GM19099 (cell line): ENCODE measurements around the gene SLAMF9.

ENCODE experiments used
- POLR2A ChIP-seq: IDR thresholded peaks from 3 replicates; pipeline ENCODE4 v1.6.1; 2011; ENCODE audit warnings: low read depth; ENCODE audit not compliant: insufficient read length; ENCODE audit errors: extremely low read depth

SLAMF9 gene

DNA sequence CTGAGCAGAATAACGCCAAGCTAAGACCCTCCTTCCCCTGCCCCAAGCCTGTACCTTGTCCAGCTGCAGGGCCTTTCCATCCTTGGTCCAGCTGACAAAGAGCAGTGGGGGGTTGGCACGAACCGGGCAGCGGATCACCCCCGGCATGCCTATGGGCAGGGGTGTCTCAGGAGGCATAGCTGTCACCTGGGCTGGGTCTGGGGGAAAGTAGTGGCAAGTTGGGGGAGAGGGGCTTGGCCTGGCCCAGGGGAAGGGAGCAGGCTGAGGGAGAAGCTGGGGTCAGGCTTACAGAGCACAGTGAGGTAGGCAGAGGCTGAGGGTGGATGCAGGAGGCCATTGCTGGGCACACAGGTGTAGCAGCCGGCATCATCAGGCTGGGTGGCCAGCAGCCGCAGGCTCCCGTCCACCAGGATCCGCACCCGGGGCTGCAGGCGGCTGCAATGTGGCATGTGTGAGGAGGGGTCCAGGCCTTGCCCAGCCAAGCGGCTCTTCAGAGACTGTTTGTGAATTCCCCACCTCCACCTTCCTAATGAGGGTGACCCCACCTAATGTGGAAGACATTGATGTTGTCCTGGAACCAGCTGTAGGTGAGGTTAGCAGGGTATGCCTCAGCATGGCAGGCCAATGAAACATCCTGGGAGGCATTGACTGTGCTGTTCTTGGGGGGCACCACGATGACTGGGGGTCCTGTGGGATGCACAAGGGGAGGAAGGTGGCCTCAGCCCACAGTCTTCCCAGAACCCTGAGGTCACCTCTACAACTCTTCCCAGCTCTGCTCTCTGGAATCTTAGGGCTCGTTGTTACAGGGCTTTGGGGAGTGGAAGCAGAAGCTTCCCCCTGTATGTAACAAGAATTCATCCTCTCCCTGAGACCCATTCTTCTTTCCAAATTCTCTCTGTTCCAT lies 19.6 kb downstream of the SLAMF9 start:
- TF ChIP-seq POLR2A: no peak

- no peak for TF ChIP-seq POLR2A
These were observed 20.7 kb downstream of the SLAMF9 start for GRCh38 chr1:159933347-159933746.

DNA sequence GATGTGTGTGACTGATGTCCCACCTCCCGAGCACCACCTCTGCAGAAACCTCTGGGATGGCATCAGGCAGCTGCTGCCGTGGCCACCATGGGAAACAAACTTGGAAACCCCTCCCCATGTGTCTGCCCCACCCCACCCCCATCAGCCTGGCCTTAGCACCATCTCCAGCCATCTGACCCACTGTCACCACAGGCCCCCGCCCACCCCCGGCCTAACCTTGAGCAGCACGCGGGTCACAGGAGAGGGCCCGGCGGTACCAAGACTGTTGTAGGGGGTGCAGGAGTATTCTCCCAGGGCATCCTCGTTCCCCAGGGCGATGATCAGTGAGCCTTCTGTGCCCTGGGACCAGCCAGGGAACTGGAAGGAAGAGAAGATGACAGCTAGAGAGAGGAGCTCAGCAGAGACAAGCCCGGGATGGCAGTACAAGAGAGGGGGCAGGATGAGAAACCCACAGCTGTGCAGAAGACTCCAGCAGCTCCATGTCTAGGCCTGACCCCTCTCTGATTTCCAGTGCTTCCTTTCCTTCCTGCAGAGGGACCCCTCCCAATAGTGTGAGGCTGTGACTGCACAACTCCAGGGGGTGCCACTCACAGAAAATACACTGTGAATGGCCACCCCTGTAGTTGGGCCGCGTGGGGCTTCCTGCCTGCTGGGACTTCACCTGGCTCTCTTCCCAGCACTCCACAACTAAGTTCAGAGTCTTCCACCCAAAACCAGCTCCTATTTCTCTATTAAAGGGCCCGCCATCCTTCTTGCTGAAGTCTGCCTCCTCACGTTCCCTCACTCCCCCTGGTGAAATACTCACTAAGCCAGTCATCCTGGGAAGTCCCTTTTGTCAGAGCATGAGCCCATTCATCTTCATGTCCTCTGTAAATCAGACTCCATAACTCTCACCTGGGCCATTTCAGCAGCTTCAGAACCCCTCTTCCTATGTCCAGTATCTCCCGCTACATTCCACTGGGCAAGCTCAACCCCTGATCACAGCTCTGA lies 21.4 kb downstream of the SLAMF9 start:
- TF ChIP-seq POLR2A: no peak

DNA sequence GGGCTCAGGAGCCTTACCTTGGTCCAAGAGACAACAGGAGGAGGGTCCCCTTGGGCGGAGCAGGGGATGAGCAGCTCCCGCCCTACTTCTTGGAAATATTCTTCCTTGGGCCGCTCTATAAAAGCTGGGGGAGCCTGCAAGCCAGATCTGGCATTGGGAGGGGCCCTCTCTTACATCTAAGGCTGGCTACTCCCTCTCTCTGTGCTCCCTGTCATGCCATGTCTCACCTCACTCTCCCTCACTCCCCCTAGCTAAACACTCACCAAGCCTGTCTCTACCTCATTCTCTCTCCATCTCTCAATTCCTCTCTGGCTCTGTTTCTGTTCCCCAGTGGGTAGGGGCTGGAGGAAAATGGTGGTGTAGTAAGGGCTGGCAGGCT lies 22.3 kb downstream of the SLAMF9 start:
- no peak for TF ChIP-seq POLR2A

DNA sequence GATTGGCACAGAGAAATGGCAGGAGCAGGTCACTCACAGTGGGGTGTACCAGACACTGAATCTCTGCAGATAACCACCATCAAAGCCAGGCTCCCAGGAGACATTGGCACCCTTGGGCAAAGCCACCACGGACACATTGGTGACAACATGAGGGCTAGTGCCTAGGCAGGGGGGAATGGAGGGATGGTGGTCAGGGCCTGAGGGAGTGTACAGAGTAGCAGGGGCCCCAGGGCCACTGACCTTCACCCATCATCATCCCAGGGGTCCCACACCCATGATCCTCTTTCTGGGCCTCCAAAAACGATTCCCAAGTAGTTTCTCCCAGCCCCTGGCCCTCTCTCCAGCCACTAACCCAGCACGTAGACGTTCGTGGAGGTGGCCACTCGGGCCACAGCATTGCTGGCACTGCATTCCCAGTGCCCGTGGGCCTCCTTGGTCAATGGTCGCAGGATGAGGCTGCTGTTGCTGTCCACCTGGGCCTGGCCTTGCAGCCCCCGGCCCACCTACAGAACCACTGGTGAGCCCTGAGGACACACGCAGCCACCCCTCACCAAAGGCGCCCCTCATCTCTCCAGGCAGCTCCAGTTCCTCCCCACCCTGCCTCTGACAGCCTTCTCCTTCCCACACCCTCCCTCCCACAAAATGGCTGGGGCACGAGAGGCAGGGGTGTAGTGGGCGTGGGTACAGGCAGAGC lies 22.8 kb downstream of the SLAMF9 start:
- no peak for TF ChIP-seq POLR2A

DNA sequence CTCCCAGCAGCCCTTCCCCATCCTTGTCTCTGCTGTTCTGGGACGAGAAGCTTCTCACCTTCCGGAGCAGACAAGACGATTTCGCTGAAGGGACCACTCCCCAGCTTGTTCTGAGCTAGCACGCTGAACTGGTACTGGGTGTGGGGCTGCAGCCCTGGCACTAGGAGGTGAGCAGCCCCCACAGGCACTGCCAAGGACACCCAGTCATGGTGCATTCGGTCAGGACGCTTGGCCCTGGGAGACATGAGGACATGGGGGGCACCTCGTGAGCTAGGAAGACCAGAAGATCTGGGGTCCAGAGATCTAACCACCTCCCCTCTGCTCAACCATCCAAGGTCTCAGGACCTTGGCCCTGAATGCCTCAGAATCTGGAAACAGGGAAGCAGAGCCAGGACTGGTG lies 23.4 kb downstream of the SLAMF9 start:
- no peak for TF ChIP-seq POLR2A

DNA sequence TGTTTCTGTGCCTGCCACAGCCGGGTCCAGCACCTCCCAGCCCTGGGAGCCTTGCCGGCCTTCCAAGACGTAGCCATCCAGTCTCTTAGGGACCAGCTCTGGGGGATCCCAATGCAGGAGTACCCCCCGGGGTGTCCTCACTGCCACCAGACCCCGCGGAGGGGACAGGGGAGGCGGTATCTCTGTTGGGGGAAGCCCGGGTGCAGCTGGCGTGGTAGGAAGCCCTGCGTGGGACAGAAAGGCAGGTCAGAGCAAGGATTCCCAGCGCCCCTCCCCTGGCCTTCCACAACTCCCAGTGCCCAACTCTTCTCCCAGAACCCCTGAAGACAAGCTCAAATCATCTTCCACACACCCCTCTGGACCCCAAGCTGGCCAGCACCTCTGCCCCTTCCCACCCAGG lies 23.8 kb downstream of the SLAMF9 start:
- TF ChIP-seq POLR2A: no peak

DNA sequence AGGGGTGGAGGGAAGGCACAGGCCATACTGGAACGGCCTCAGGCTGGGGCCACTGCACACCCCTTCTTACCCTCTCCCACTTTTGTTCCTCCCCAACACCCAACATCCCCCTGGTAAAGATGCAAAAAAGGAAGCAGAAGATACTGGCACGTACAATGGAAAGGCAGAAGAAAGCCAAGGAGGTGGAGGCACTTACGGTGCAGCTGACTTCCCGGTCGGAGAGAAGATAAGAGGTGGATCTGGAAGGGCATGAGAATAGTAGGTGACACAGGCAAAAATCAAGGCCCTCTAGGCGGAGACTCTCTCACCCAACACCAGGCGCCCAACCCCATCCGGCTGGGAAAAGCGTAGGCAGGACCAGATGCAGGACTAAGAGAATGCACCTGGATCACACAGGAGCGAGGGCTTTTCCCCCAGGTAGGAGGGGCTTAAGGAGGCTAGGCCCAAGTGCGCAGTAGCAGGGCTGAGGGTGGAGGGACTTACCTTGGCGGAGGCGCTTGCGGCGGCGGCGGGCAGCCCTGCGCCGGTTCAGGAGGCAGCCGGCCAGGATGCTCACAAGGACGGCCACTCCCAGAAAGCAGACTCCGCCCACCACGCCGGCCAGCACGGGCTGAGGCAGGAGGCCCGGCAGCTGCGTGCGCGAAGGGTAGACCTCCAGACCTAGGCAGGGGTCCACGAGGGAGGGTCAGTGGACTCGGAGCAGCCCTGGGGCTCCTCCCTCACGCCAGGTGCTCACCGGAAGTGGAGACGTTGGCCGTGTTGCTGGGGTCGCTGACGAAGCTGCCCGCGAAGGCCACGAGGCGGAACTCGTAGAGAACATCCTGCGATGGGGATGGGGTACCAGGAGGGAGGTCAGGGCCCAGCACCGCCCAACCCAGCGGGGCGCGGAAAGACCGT lies 24.6 kb downstream of the SLAMF9 start:
- no peak for TF ChIP-seq POLR2A

DNA sequence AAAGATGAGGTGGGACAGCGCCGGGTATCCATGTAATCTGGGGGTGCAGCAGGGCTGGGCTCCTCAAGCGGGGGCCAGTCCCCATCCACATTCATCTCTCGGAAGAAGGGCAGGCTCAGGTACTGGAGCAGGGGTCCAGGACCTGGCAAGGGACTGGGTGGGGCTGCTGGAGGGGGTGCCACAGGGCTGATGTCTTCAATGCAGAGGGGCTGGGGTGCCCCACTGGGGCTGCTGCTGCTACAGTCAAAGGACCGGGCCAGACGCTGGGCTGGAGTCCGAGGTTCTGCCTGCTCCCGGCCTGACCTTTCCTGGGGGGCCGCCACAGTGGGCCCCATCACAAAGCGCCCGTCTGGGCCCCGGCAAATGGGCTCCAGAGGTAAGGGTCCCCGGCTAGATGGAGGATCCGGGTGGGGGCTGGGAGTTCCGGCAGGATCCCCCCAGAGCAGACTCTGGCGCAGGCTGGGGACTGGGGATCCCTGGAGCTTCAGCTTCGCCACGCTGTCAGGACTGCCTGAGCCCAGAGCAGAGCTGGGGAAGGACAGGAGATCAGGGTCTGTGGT lies 25.5 kb downstream of the SLAMF9 start:
- TF ChIP-seq POLR2A: no peak

GRCh38 chr1:159927849-159928431 lies 26.1 kb downstream of the SLAMF9 start:
- no peak for TF ChIP-seq POLR2A

DNA sequence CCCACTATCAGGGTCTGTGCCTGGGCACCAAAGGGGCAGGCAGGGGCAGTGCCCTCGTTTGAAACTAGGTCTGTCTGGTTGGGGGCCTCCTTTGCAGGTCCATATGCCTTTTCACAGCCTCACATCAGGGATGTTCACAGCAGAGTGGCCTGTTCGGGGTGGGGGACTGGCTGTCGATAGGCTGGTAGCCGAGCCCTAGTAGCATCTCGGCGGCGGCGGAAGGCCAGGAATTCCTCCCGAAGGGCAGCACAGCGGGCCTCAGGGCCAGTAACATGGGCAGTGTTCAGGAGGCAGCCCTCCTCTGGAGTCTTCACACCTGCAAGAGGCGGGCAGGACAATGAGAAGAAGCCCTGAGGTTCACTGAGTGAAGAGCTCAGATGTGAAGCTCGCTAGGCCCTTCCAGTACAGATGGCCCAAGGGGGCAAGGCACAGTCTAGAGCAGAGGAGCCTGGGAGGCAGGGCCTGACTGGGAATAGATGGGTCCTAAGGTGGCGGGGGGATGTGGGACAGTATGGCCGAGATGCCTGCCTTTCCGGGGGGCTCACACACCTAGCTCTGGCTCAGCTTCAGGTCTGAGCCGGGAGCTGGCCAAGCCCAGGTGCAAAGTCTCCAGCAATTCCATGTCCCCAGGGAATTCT lies 26.7 kb downstream of the SLAMF9 start:
- no peak for TF ChIP-seq POLR2A

GRCh38 chr1:159925719-159926078 lies 28.3 kb downstream of the SLAMF9 start:
- TF ChIP-seq POLR2A: no peak
